Neural cell (in vitro differentiated cells): ENCODE results near the gene MYOZ1.

Source experiments
- CTCF ChIP-seq: fragments of 450-650 bp; IDR thresholded peaks from 2 replicates; pipeline ENCODE4 v1.5.1; 2014; ENCODE audit warnings: antibody characterized with exemption, mild to moderate bottlenecking, moderate library complexity; ENCODE audit not compliant: poor library complexity, severe bottlenecking
- POLR2AphosphoS5 ChIP-seq: IDR thresholded peaks from 2 replicates; pipeline ENCODE4 v1.6.1; 2012
- TAF1 ChIP-seq: IDR thresholded peaks from 2 replicates; pipeline ENCODE4 v1.6.1; 2012; ENCODE audit warnings: low read depth

- TF ChIP-seq TAF1 (no peak), CTCF (peak; percentile 94), POLR2AphosphoS5 (no peak)
Measured at GRCh38 chr10:73644015-73644743, 2.9 kb upstream of the MYOZ1 start.
